Stimulated activated CD4-positive, alpha-beta T cell treated with anti-CD3 and anti-CD28 coated beads, Interleukin-15, amount 100 ng/mL, for 1 hour (primary cell): ENCODE data around the gene LUZP1.
"Not testable (repeated sequence)": the region's sequence is repeated elsewhere in the genome, so short reads cannot be mapped to it uniquely, and the experiment has no call there.

ENCODE experiments used
- DNase-seq, 2 donors: peaks; one replicate each; pipeline ENCODE4 v3.0.0-alpha.2; 2020; ENCODE audit warnings: low read depth in 1 of 2, low spot score in 1 of 2

LUZP1 gene

GRCh38 chr1:23168445-23169194 lies at the start of gene LUZP1:
Gene LUZP1 (minus strand): TSS chr1:23168856.
- DNase-seq, result peak; percentile 76 to 80

GRCh38 chr1:23217421-23218115 lies 48.9 kb upstream of the LUZP1 start, which contains the start of gene HTR1D:
Gene HTR1D (minus strand): TSS chr1:23217502. CDS start chr1:23194219, 23,283 bp downstream.
- no peak for DNase-seq

GRCh38 chr1:23216771-23217420 lies 48.2 kb upstream of the LUZP1 start:
- peak in 1 of 2 donors; percentile 22 for DNase-seq

- no peak for DNase-seq
These were observed 47.2 kb upstream of the LUZP1 start for GRCh38 chr1:23215751-23216449.

- DNase-seq, result no peak
These were observed 46.6 kb upstream of the LUZP1 start for GRCh38 chr1:23215291-23215690.

- DNase-seq, result no peak
These were observed 46.0 kb upstream of the LUZP1 start for GRCh38 chr1:23214640-23215039.

- DNase-seq, result no peak
These were observed 43.3 kb upstream of the LUZP1 start for GRCh38 chr1:23211955-23212354.

- no peak for DNase-seq
These were observed 42.3 kb upstream of the LUZP1 start for GRCh38 chr1:23210963-23211362.

- no peak for DNase-seq
These were observed 41.7 kb upstream of the LUZP1 start for GRCh38 chr1:23210351-23210785.

- DNase-seq, result no peak
These were observed 41.1 kb upstream of the LUZP1 start for GRCh38 chr1:23209770-23210169.

GRCh38 chr1:23208527-23208926 lies 39.9 kb upstream of the LUZP1 start:
- DNase-seq, result no peak

- not testable (repeated sequence) for DNase-seq
These were observed 39.1 kb upstream of the LUZP1 start for GRCh38 chr1:23207733-23208132.

- DNase-seq, result no peak
These were observed 33.6 kb upstream of the LUZP1 start for GRCh38 chr1:23202263-23202749.

GRCh38 chr1:23200883-23201282 lies 32.2 kb upstream of the LUZP1 start:
- DNase-seq, result no peak

GRCh38 chr1:23198373-23198772 lies 29.7 kb upstream of the LUZP1 start:
- DNase-seq, result no peak

GRCh38 chr1:23196627-23197328 lies 28.1 kb upstream of the LUZP1 start:
- DNase-seq, result no peak

- DNase-seq, result no peak
These were observed 25.7 kb upstream of the LUZP1 start for GRCh38 chr1:23194119-23194984.

- no peak for DNase-seq
These were observed 24.9 kb upstream of the LUZP1 start for GRCh38 chr1:23193391-23194118.

- no peak for DNase-seq
These were observed 22.5 kb upstream of the LUZP1 start for GRCh38 chr1:23191199-23191598.
